ENCODE measurements around the gene PHACTR4.
"Not testable (repeated sequence)": the region's sequence is repeated elsewhere in the genome, so short reads cannot be mapped to it uniquely, and the experiment has no call there.

The PHACTR4 gene

DNA sequence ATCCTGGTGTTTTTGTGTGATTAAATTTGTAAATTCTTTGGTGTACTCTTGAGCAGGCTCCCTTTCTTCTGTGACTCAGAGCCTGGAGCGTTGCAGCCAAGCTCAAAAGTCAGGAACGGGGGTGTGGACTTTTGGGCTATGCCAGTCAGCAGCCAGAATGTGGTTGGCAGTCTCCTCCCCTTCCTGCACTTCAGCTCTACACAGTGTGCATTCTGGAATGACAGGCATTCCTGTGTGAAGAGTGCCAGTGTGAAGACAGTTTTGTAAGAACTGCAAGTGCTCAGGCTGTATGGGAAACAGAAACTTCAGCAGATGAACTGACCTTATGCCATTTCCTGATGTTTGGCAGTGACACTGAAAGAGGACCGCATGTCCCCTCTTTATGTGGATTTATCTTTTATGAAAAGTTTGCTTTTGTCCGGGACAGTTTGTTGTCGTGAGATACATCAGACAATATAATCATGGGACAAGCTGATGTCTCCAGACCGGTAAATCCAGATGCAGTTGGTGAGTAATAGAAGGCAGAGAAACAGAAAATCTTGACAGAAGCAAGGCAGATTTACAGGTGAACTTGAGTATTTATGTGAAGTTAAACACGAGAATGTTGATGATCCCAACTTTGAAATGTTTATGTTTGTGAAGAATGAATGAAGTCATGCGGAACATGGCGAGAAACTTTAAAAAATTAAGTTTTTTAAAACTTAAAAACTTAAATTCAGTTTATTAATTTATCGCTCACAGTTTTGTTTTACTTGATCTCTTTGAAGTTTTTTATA is 68.6 kb downstream of the PHACTR4 start:
- DNase-seq = peak; percentile 24

- peak; percentile 32 for DNase-seq
These were observed 69.8 kb downstream of the PHACTR4 start for GRCh38 chr1:28439320-28439719.

DNA sequence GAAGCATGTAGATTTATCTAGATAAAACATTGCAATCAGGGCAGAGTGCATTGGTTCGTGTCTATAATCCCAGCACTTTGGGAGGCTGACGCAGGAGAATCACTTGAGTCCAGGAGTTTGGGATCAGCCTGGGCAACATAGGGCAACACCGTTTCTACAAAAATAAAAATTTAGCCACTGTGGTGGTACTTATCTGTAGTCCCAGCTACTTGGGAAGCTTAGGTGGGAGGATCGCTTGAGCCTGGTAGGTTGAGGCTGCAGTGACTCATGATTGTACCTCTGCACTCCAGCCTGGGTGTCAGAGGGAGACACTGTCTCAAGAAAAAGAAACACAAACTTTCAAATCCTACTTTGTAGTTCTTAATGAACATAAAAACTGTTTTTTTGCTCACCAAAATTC is 72.1 kb downstream of the PHACTR4 start:
- no peak for DNase-seq

DNA sequence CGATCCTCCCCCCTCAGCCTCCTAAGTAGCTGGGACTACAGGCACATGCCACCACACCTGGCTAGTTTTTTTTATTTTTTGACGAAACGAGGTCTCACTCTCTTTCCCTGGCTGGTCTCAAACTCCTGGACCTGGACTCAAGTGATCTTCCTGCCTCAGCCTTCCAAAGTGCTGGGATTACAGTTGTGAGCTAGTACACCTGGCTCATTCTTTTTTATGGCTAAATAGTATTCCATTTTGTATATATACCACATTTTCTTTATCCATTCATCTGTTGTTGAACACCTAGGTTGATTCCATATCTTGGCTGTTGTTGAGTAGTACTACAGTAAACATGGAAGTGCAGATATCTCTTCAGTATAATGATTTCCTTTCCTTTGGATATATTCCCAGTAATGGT is 74.0 kb downstream of the PHACTR4 start:
- DNase-seq = no peak

DNA sequence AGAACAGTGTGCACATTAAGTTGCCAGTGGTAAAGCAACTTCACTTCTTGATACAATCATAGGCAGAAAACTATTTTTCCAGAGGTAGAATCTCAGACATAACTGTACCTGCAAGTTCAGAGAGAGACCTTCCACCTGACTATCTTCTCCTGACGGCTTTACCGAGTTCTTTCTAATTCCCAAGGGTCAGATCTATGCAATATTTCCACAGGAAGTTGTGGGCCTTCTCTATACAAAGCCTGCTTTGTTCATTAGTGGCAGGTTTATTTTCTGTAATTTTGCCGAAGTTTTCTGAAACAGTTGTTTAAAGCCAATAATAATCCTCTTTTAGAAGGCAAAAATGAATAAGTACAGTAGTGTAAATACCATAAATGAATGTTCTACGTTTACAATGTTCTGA is 78.1 kb downstream of the PHACTR4 start:
- no peak for DNase-seq

- DNase-seq = not testable (repeated sequence)
These were observed 78.6 kb downstream of the PHACTR4 start for GRCh38 chr1:28448094-28448611.

DNA sequence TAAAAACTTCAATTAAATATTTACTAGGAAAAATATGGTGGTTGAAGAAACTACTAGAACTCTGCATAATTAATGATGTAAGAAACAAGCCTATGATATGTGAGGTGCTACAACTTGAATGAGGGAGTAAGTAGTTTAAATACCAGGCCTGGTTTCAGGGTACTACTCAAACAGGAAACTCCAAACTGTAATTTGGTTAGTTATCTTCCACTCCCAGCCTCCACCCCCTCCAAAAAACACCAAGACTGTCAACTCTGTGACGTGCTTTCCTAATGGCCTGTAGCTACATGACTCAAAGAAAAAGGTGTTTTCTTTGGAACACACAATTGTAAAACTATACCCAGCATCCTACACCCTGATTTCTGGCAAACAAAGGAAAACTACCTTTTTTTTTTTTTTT is 80.4 kb downstream of the PHACTR4 start:
- DNase-seq = peak; percentile 79

GRCh38 chr1:28450561-28450960 is 81.0 kb downstream of the PHACTR4 start:
- no peak for DNase-seq

DNA sequence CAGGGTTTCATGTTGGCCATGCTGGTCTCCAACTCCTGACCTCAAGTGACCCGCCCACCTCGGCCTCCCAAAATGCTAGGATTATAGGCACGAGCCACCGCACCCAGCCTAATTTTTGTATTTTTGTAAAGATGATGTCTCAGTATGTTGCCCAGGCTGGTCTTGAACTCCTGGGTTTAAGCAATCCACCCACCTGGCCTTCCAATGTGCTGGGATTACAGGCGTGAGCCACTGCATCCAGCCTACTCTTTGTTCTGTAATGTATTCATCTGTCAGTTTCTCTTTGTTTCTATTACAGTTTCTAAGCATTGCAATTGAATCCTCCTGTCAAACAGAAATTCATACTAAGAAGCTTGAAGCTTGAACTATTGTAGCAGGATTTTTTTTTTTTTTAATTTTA is 81.5 kb downstream of the PHACTR4 start:
- DNase-seq = no peak

GRCh38 chr1:28456078-28456477 is 86.5 kb downstream of the PHACTR4 start:
- DNase-seq = peak; percentile 47

DNA sequence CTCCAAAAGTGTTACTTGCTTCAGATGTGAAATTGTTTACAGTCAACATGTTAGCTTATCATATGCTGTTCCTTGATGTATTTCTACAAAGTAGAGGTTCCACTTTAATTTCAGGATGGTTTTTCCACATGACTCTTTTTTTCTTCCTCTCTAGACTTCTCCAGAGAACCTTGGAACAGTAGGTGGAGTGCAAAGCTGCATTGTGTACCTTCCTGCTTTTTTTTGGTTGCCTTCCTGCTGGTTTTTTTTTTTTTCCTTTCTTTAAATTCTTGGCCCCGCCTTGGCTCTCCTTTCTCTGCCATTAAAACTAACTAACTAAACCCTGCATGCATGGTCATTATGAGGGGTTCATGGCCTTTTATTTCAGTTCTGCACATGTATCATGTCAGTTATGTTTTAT is 88.1 kb downstream of the PHACTR4 start:
- no peak for DNase-seq

GRCh38 chr1:28458237-28459228 is 89.0 kb downstream of the PHACTR4 start:
- no peak for DNase-seq

GRCh38 chr1:28466226-28466778 is 96.8 kb downstream of the PHACTR4 start:
- no peak for DNase-seq

- DNase-seq = no peak
These were observed 100.6 kb downstream of the PHACTR4 start for GRCh38 chr1:28470146-28470545.

GRCh38 chr1:28479497-28479896 is 110.0 kb downstream of the PHACTR4 start:
- DNase-seq = not testable (repeated sequence)

GRCh38 chr1:28480308-28480707 is 110.8 kb downstream of the PHACTR4 start:
- DNase-seq = no peak

DNA sequence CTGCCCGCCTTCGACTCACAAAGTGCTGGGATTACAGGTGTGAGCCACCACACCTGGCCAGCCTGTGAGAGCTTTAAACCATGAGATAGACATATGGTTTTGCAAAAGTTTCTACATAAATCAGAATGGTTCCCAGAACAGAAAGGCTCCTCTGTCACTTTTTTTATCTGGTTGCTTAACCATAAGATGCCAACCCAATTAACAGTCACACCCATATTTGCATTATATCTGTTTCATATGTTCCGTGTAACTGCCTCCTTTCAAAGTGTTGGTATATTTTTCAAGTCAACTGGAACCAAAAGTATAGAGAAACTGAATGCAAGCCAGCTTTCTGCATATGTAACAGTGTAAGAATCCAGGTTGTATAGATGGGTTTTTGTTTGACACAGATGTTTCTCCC is 112.6 kb downstream of the PHACTR4 start:
- DNase-seq = no peak

DNA sequence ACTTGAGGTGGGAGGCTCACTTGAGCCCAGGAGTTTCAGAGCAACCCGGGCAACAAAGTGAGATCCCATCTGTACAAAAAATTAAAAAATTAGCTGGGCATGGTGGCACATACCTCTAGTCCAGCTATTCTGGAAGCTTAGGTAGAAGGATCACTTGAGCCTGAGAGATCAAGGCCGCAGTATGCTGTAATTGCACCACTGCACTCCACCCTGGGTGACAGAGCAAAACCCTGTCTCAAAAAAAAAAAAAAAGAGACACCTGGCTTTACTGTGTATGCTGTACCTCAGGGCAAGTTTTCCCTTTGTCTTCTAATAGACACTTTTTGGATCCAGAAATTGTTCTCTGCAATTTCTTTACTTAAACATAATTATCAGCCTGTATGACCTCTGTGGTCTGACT is 113.2 kb downstream of the PHACTR4 start:
- DNase-seq = no peak

DNA sequence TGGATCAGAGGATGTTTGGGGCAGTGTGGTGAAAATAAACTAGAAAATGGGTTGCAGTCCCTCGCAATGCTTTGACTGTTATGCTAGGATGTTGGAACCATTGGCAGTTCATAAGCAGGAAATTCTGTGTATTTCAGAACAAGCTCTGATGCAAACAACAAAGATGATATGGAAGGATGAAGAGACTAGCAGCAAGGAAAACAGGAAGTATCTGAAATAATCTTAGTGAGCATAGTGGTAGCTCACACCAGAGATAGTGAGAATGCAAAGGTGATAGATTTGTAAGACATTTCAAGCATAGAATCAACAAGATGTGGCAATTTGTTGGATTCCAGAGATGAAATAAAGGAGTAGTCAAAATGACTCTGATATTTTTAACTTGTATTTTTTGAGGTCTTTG is 125.2 kb downstream of the PHACTR4 start:
- DNase-seq = no peak

DNA sequence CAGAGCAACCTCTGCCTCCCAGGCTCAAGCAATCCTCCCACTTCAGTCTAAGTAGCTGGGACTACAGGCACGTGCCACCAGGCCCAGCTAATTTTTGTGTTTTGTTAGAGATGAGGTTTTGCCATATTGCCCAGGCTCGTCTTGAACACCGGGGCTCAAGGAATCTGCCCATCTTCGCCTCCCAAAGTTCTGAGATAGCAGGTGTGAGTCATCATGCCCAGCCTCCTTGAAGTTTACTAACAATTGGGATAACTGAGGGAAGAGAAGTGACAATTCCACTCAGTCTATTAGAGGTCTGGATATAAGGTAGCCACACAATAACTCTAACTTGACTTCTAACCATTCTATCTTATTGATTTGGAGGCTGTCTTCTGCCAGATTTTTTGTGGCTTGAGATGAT is 130.0 kb downstream of the PHACTR4 start:
- DNase-seq = no peak

GRCh38 chr1:28501925-28502324 is 132.4 kb downstream of the PHACTR4 start:
- no peak for DNase-seq

DNA sequence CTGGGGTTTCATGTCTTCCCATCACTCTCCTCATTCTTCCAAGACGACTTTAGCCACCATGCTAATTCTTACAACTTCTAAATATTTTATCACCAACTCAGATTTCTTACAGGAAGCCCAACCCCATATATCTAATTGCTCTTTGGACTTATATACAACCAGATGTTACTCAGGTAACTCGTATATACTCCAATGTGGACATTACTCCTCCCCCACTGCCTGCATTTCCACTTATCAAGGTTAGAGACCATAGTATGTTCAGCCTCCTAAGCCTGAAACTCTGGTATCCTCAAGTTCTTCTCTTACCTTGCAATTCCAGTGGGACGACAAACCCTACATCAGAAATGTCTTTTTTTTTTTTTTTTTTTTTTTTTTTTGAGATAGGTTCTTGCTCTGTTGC is 133.6 kb downstream of the PHACTR4 start:
- DNase-seq = no peak
